ENCODE results near the gene CDH26. TPM values are rescaled to one million over a fixed set of nuclear protein-coding genes. Genes with fewer than 3 reads are reported as not detected.

CDH26 gene
- total RNA-seq, 1 donor from 2014 or later: 1.3 TPM

Other genes starting within 250 kb of the CDH26 start
- gene SYCP2, start 24.8 kb upstream of the CDH26 start, total RNA-seq: 0.60 TPM
- 8.6 TPM for gene PPP1R3D, start 18.1 kb upstream of the CDH26 start, total RNA-seq
- gene FAM217B, start 18.0 kb upstream of the CDH26 start, total RNA-seq: 11.0 TPM